Fibroblast of the conjunctiva (primary cell): ENCODE measurements around the gene SLC7A5.
"Not testable (repeated sequence)": the region's sequence is repeated elsewhere in the genome, so short reads cannot be mapped to it uniquely, and the experiment has no call there.

Source experiments
- DNase-seq: peaks from one replicate; pipeline ENCODE4 v3.0.0-alpha.2; 2010; ENCODE audit warnings: low read depth

The SLC7A5 gene

GRCh38 chr16:87888346-87888745, 19.0 kb upstream of the SLC7A5 start:
- not testable (repeated sequence) for DNase-seq

DNA sequence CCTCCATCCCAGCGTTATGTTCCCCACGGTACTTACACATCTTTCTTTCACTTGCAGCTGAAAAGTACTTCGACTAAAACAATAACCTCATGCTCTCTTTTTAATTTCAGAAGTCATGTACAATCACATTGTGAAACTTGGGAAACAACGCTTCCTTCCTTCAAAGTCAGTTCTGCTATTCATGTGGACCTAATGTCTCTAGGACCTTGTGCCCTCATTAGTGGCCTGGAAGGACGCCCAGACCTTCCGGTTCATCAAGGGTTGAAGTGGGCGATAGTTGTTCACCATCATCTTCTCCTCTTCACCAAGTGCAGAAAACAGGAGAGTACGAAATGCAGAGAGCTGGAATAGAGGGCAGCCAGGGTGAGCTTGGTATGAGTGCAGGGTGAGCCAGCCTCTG, 18.6 kb upstream of the SLC7A5 start:
- not testable (repeated sequence) for DNase-seq

DNA sequence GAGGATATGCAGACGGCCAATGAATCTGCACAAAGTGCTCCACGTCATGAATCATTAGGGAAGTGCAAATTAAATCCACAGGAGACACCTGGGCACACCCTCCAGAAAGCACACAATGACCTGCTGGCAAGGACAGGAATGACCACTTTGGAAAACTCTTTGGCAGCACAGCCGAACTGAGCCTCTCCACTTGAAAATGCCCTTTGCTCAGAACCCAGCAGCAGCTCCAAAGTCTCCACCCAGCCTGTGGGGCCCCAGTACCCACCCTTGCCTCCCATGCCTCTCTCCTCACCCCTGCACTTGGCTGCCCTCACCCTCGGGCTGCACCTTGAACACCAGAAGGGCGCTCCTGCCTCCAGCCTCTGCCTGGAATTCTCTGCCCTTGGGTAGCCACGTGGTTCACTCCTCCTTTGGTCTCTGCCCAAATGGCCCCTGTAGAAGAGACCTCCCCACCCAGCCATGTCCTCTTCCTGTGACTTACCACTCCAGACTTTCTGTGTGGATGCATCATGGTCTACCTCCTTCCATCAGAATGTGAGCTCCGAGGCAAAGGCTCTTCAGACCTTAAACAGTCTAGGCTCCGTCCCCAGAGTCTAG, 16.2 kb upstream of the SLC7A5 start:
- not testable (repeated sequence) for DNase-seq

DNA sequence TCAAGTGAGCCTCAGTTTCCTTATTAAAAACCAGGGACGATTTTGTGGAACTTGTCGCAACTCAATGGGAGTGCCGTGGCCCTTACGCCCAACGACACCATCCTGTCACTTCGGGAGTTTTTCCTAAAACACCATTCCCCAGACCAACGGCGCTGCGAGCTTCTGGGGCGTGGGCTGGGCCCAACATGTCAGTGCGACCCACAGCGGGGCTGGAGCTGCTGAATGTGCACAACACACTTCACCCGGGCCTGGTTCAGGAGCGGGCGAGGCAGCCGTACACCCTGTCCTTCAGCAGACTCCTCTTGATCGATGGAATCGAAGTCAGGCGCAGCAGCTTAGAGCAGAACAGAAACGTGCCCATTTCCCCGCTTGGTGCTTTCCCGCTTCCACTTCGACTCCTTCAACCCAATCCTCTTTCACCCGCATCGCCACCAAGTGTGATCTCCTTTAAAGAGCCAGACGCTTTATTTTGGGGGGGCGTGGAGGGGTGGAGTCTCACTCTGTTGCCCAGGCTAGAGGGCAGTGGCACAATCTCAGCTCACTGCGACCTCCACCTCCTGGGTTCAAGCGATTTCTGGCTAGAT, 13.2 kb upstream of the SLC7A5 start:
- DNase-seq: no peak

GRCh38 chr16:87881324-87882200, 12.3 kb upstream of the SLC7A5 start:
- DNase-seq: no peak

DNA sequence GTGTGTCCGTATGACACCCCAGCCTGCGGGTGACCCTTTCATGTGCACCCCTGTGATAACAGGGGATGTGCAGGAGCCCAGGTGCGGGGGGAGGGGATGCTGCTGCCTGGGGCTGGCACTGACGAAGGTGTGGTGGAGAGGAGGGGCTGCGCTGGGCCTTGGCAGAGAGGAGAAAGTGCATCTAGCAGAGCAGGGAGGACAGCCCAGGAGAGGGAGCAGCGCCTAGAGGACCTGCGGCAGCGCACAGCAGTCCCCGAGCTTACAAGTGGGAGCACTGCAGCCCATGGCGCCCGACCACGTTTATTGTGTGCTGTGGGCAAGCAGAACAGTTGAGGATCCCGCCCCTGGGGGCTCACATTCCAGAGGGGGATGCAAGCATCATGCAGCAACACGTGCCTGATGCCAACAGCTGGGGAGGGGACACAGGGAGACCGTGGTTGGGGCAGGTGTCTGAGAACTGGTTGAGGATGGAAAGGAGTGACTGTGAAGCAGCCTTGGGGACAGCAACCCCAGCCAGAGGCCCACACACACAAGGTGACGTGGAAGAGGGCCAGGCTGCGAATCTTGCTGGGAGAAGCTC, 10.9 kb upstream of the SLC7A5 start:
- DNase-seq: no peak

DNA sequence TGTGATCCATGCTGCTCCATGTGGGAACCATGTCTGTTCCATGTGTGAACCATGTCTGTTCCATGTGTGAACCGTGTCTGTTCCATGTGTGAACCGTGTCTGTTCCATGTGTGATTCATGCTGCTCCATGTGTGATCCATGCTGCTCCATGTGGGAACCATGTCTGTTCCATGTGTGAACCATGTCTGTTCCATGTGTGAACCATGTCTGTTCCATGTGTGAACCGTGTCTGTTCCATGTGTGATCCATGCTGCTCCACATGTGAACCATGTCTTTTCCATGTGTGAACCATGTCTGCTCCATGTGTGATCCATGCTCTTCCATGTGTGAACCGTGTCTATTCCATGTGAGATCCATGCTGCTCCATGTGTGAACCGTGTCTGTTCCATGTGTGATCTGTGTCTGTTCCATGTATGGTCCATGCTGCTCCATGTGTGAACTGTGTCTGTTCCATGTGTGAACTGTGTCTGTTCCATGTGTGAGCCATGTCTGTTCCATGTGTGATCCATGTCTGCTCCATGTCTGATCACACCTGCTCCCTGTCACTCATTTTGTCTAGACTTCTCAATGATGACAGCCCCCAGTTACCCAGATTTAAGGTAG, 10.2 kb upstream of the SLC7A5 start:
- DNase-seq: not testable (repeated sequence)

DNA sequence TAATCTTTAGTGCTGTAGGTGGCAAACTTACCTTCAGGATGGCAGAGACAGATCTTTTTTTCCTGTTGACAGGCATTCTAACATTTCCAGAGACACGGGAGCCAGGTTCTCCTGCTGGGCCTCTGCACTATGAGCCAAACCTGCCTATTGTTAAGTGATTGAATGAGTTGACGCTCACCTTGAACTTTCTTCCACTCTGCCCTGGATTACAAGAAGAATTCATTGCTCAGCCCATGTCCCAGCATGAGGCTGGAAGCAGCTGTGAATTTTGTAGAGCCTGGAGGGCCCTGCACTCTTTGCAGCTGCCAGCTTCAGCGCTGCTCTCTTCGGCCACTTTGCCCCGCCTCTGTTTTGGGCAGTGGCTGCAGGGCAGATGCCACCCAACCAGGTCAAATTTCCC, 9.4 kb upstream of the SLC7A5 start:
- no peak for DNase-seq

DNA sequence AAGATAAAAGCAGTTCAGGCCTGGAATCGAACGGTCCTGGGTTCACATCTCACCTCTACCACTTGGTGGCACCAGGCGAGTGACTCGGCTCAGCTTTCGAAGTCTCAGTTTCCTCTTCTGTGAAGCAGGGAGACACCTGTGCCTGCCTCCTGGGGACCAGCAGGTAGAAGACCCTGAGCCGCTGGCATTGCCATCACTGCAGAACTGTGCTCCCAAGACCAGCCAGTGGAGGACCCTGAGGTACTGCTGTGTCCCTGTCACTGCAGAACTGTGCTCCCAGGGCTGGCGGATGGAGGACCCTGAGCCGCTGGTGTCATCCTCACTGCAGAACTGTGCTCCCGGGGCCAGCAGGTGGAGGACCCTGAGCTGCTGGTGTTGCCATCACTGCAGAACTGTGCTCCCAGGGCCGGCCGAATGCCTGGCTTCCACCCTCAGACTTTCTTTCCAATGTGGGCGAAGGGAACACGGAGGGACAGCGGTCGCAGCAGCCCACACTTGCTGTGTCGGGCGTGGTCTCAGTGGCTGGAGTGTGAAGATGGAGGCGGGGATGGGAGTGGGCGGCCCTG, 8.7 kb upstream of the SLC7A5 start:
- DNase-seq: no peak

GRCh38 chr16:87874639-87875427, 5.5 kb upstream of the SLC7A5 start:
- DNase-seq: no peak

DNA sequence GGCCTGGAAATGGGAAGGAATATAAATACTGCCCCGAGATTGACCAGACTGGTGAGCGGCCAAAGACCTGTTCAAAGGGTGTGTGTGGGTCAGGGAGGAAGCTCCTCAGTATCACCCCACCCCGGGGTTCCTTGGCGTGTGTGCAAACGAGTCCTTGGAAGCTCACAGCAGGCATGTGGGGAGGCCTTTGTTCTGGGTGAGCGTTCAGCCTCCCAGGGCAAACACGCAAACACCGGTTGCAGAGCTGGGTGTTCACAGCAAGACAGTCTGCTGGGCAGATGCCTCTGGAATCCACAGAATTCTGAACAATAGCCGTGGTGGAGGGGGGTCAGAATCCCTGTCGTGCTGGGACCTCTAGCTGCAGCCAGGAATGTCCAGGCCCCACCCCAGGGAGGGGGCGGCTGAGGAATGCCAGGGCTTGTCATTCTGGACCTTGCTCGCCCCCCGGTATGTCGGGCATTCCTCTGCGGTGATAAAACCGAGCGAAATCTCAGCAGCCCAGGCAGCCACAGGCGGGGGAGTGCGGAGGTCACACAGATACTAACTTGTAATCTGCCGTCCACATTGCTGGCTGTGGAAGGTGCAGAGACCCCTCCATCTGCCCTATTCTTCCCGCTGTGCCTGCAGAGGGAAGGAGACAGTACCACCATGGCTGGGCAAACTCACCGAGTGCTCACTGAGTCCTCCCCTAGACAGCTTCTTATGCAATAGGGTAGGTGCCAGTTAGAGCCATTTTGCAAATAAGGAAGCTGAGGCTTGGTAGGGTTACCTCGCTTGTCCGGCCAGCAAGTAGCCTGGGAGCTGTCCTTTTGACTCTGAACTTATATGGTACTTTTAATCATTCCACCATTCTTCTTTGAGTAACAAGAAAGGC, 1.3 kb upstream of the SLC7A5 start:
- not testable (repeated sequence) for DNase-seq

GRCh38 chr16:87869879-87870417, 641 bp upstream of the SLC7A5 start:
- not testable (repeated sequence) for DNase-seq

DNA sequence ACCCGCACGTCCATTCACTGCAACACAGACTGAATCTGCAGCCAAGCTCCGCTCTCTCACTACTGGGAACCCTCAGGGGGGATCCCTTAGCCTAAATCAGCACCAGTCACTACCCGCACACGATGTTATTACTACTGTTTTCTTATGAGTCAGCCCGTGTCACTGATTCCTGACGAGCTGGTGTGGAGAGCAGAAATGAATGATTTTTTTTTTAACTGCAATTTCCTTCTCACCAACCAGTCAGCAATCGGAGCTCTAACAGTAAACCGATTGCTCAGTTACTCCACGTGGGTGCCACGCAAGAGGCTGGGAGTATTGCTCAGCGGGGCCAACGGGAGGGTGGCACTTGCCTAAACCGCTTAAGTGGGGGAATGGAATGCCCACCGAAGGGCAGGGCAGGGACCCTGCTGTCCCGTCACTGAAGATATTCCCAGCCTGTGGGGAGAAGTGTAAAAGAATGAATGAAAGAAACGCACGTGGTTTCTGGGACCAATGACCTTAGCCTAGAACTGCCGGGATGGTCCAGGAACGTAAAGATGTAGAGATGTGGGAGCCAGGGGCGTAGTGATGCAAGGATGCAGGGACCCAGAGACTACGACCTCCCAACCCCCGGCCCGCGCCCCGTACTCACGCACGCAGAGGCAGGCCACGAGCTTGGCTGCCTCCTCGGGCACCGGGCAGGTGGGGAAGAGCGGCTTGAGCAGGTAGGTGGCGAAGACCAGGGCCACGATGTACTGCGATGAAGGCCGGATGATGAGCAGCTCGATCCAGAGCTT, 865 bp downstream of the SLC7A5 start:
- peak; percentile 64 for DNase-seq

DNA sequence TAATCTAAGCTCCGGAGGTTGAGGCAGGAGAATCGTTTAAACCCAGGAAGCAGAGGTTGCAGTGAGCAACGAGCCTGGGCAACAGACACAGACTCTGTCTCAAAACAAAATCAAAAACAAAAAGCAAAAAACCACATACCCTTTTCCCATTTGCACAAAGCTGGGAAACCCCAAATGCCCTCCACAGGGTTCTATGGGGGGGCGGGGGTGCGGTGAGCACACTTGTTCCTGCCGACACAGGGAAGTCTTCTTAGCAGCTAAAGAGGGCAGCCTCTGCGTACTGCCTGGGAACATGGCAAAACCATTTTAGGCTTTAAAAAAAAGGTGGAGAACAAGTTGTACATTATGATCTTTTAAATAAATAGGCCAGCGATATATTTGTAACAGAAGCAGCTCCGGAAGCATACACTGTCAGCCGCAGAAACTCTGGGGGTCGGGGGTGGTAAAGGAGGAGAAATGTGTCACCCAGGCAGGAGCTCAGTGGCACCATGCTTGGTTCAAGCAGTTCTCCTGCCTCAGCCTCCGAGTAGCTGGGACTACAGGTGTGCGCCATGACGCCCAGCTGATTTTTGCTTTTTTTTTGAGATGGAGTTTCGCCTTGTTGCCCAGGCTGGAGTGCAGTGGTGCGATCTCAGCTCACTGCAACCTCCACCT, 3.3 kb downstream of the SLC7A5 start:
- not testable (repeated sequence) for DNase-seq

DNA sequence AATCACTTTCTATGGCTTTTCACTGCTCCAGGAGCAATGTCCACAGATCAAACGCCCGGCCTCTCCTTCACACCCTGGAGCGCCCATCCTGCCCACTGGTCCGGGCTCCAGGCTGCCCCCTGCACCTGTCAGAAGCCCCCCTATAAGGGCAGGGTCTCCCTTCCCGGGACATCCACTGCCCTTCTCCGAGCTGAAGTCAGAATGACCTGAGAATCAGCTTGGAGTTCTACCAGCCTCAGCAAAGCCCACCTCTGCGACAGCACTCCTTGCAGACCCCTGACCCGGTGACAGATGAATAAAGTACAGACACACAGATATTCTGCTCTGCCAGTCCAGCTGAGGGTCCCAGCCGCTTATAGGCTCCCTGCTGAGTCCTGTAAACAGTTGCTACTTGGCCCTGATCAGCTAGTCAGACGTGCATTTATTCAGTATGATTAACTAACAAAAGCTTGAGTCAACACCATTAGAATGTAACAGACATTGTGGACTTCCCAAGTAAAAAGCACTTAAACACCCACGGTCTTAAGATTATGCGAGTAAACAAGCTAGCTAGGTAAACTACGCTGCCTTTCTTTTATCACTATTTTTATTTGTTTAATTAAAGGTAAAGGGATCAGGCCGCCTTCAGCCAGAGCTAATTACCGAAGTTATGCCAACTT, 4.8 kb downstream of the SLC7A5 start:
- no peak for DNase-seq

DNA sequence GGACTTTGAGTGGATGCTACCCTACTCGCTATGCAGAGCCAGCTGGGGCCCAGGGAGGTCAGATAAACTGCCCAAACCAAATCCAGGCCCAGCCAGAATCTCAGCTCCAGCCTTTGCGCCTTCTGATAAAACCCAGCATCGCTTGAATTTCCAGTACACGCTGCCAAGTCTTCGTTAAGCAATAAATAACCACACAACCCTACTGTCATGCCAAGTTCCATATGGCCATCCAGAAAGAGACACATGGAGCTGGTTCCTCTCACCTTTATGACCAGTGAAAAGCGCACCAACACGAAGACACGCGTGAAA, 6.0 kb downstream of the SLC7A5 start:
- not testable (repeated sequence) for DNase-seq

DNA sequence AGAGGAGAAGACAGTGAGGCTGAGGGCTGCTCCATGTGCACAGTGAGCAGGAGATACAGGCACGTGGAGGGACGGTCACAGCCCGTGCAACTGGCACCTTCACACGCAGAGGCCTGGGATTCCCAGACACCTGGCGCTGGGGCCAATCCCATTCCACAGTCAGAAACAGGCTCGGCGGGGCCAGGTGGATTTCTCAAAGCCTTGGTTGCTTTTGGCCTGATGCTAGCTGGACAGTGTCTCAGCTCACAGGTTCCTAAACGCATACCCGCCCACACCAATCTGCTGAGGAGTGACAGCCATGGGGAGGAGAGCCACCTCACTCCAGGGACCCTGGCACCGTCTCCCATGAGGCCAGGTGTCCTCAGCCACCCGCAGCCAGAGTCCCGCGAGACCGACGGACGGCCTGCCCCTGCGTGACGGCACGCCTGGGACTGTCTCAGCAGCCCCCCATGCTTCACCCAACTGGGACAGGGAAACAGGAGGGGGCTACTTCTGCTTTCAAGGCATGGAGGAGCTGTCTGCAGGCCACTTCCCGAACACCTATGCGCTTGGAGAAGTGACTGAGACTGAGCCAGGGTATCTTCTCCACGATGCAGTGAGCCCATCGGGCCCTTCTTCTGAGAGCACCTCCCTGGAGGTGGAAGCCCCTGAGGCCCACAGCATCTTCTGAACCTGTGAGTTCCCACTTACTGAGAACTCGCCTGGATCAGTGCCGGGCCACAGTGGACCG, 6.5 kb downstream of the SLC7A5 start:
- not testable (repeated sequence) for DNase-seq
